LHCN-M2 (cell line): Measurements from ENCODE around the gene AOC1. TPM values are rescaled to one million over a fixed set of nuclear protein-coding genes. Genes with fewer than 3 reads are reported as not detected.
"Not testable (repeated sequence)": the region's sequence is repeated elsewhere in the genome, so short reads cannot be mapped to it uniquely, and the experiment has no call there.

Source experiments
- DNase-seq: peaks from one replicate; pipeline ENCODE4 v3.0.0-alpha.2; 2012; ENCODE audit warnings: low read depth
- polyA plus RNA-seq: library from polyadenylated mRNA; unstranded; fragments of >200 nt; gene quantifications from one replicate; pipeline ENCODE4 v1.2.1, GENCODE V29; 2012; ENCODE audit warnings: missing spikeins
- total RNA-seq: library from RNA; depleted of rRNA; stranded (reverse); fragments of >200 nt; gene quantifications from 2 replicates; pipeline ENCODE4 v1.2.3, GENCODE V29; 2014; rRNA removed

Gene AOC1, protein sequence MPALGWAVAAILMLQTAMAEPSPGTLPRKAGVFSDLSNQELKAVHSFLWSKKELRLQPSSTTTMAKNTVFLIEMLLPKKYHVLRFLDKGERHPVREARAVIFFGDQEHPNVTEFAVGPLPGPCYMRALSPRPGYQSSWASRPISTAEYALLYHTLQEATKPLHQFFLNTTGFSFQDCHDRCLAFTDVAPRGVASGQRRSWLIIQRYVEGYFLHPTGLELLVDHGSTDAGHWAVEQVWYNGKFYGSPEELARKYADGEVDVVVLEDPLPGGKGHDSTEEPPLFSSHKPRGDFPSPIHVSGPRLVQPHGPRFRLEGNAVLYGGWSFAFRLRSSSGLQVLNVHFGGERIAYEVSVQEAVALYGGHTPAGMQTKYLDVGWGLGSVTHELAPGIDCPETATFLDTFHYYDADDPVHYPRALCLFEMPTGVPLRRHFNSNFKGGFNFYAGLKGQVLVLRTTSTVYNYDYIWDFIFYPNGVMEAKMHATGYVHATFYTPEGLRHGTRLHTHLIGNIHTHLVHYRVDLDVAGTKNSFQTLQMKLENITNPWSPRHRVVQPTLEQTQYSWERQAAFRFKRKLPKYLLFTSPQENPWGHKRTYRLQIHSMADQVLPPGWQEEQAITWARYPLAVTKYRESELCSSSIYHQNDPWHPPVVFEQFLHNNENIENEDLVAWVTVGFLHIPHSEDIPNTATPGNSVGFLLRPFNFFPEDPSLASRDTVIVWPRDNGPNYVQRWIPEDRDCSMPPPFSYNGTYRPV
- total RNA-seq, result not detected in 2 replicates
- polyA plus RNA-seq, result not detected

GRCh38 chr7:150852371-150852905 lies at the start of gene AOC1:
TSS of gene AOC1 (plus strand) at chr7:150852517. CDS start at chr7:150856471, 3,954 bp downstream.
- DNase-seq, result no peak

DNA sequence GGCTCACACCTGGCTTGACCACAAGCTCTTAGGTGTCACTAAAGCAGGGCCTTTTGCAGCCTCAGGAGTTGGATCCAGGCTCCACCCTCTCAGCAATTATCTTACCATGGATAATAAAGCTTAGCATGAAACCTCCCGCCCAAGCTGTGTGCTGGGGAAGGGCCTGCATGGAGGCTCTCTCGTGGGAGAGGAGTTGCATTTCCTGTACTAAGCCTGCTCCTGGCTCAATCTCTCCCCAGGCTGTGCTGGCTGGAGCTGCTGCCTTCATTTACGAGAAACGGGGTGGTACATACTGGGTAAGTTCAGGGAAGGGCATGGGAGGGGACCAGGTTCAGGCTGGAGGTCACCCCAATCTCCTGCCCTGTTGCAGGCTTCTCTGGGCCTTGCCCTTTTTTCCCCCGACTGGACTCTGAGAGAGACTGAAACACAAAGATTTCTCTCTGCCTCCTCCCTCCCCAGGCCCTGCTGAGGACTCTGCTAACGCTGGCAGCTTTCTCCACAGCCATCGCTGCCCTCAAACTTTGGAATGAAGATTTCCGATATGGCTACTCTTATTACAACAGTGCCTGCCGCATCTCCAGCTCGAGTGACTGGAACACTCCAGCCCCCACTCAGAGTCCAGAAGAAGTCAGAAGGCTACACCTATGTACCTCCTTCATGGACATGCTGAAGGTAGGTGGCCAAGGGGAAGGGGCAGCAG lies 49.0 kb upstream of the AOC1 start:
- no peak for DNase-seq

DNA sequence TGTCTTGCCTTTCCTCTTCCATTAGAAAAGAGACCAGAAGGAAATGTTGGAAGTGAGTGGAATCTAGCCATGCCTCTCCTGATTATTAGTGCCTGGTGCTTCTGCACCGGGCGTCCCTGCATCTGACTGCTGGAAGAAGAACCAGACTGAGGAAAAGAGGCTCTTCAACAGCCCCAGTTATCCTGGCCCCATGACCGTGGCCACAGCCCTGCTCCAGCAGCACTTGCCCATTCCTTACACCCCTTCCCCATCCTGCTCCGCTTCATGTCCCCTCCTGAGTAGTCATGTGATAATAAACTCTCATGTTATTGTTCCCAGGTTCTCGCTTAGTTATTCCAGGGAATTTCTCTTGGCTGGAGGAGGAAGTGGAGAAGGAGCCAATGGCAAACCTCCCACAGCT lies 47.5 kb upstream of the AOC1 start:
- DNase-seq, result no peak

- no peak for DNase-seq
Observed at GRCh38 chr7:150805864-150806263, 46.5 kb upstream of the AOC1 start.

GRCh38 chr7:150806454-150806853 lies 45.9 kb upstream of the AOC1 start:
- no peak for DNase-seq

- no peak for DNase-seq
Observed at GRCh38 chr7:150806863-150807262, 45.5 kb upstream of the AOC1 start.

GRCh38 chr7:150807616-150808438 lies 44.5 kb upstream of the AOC1 start:
- DNase-seq, result not testable (repeated sequence)

DNA sequence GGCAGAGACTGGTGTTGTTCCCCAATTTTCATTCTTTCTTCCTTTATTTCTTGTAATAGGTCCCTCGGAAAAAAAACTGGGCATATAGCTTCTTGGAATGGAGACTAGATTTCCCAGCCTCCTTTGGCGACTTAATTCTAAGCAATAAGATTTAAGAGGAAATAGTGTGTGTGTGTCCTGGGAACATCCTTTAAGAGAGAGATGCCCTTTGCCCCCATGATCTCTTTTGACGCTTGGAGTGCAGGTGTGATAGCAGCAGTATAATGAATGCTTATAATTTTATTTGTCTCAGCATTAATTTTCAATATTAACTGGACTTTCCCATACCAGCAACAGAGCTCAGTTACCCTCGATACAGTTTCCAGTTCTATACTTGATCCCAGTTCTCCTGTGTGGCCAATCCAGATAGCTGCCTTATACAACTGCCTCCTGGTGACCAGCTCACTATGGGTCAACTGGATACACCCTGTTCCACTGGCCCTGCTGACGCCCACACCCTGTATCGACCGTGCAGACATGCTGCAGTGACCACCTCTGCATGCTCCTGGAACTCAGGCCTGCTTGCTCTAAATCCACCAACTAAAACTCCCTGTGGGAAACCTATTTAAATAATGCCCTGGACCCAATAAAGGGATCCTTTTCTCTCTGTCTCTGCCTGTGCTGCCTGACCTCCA lies 37.9 kb upstream of the AOC1 start:
- DNase-seq, result no peak

GRCh38 chr7:150818971-150819370 lies 33.3 kb upstream of the AOC1 start:
- DNase-seq, result no peak

- no peak for DNase-seq
Observed at GRCh38 chr7:150820148-150820547, 32.2 kb upstream of the AOC1 start.

DNA sequence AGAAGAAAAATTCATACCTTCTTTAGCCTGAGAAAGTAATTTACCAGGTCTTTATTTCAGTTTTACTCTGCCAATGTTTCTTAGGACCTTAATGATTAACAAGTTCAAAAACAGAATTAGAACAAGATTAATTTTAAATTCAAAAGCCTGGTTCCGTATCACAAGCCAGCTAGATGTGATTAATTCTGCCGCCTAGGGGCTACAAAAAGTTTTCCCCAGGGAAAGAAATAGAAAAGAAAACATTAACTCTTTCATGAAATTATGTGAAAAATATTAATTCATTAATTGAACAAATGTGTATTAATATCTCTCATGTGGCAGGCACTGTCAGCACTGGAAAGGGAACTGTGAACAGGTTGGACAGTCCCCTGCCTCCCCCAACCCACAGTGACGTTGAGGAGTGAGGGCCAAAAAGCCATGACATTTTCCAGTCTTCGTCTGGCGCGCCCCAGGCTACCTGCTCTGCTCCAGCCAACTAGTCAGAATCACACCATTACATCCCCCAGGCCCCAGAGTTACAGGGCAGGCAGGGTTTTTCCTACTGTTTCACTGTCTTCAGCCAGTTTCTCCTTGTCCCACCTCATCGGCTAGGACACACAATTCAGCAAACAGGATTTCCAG lies 31.6 kb upstream of the AOC1 start:
- DNase-seq, result no peak

DNA sequence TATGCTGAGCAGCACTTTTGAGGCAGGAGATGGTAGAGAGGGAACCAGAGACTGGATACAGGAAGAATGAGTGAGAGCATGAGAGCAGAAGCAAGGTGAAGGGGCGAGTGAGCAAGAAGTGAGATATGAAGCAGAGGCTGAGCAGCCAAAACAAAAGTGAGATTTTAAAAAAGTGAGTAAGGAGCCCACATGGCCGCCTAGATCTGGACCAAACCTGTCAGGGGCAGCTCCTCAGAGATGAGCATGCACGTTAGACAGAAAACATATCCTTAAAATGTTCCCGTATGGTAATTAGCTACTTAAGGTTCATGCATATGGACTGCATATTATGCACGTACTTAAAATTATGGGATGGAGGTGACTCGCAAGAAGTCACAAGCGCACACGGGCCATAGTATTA lies 29.3 kb upstream of the AOC1 start:
- no peak for DNase-seq

DNA sequence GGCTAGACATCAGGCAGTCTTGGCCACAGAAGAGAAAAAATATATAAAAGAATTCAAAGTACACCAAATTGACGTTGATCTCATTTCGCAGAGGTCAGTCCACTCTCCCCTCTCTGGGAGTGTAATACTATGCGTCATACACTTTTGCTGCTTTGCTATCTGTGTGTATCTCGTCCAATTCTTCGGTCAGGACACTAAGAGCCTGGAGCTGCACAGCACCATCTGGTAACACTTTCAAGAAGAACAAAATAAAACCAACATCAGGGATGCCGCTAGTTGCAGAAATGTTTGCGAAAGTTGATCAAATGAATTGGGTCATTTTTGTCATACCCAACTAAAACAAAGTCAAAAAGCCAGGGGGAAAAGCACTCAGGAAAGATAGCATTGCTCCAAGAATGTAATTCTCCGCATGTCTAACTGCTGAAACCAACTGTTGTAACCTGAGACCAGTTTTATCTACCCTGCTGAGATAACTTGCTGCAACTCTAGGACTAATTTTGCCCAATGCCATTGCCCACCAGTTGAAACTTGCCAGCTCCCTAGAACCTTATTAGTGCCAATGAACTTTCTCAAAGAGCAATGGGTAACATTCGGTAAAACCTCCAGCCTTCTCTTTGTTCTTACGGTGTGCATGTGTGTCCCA lies 28.7 kb upstream of the AOC1 start:
- DNase-seq, result no peak

GRCh38 chr7:150824379-150825177 lies 27.7 kb upstream of the AOC1 start:
- no peak for DNase-seq

GRCh38 chr7:150826061-150826849 lies 26.1 kb upstream of the AOC1 start:
- no peak for DNase-seq

DNA sequence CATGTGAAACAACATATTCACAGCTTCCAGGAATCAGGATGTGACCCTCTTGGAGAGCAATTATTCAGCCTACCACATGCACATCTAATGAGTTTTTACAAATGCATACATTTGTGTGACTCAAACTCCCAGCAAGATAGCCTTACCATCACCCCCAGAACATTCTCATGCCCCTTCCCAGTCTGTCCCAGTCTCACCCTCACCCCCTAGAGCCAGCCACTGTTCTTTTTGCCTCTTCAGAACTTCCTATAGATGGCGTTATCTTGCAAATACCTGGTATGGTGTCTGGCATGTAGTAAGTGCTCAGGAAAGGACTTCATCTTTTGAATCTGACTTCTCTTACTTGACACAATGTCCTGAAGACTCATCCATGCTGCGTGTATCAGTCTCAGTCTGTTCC lies 23.9 kb upstream of the AOC1 start:
- no peak for DNase-seq

DNA sequence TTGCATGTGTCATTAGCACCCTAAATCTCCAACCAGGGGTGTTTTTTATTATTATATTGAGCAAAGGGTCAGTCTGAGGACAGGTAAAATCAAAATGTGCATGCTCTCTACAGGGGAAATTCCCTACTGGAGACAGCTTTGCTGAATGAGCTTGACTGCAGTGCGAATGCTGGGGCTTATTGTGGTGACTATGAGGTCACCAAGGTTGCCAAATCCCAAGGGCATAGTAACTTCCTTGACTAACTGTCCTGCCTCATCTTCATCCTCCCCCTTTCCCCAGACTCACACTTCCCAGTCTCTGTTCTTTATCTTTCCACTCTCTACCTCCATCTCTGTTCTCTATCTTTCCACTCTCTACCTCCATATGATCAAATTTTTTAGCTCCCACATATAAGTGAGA lies 22.9 kb upstream of the AOC1 start:
- no peak for DNase-seq

DNA sequence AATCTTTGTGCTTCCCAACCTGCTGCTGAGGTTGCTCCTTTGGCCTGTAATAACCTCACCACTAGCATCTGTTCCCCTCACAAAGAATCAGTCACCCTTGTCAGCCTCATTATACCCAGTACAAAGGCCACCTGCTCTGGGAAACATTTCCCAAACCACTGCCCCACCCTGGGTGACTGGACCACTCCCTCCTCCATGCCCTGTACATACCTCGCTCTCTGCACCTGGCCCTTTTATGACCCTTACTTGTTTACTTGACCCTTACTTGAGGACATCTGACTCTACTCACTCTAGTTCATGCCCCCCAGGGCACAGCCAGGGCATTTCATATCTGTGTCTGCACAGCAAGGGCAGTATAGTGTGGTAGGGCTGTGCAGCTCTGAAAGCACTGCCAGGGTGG lies 21.4 kb upstream of the AOC1 start:
- no peak for DNase-seq
